Epidermal melanocyte (primary cell): ENCODE measurements around the gene DENND2A.
"Not testable (repeated sequence)": the region's sequence is repeated elsewhere in the genome, so short reads cannot be mapped to it uniquely, and the experiment has no call there.

Experiments used
- DNase-seq: peaks from one replicate; pipeline ENCODE4 v3.0.0; 2011; ENCODE audit warnings: low spot score; ENCODE audit not compliant: insufficient read length

DENND2A gene, protein sequence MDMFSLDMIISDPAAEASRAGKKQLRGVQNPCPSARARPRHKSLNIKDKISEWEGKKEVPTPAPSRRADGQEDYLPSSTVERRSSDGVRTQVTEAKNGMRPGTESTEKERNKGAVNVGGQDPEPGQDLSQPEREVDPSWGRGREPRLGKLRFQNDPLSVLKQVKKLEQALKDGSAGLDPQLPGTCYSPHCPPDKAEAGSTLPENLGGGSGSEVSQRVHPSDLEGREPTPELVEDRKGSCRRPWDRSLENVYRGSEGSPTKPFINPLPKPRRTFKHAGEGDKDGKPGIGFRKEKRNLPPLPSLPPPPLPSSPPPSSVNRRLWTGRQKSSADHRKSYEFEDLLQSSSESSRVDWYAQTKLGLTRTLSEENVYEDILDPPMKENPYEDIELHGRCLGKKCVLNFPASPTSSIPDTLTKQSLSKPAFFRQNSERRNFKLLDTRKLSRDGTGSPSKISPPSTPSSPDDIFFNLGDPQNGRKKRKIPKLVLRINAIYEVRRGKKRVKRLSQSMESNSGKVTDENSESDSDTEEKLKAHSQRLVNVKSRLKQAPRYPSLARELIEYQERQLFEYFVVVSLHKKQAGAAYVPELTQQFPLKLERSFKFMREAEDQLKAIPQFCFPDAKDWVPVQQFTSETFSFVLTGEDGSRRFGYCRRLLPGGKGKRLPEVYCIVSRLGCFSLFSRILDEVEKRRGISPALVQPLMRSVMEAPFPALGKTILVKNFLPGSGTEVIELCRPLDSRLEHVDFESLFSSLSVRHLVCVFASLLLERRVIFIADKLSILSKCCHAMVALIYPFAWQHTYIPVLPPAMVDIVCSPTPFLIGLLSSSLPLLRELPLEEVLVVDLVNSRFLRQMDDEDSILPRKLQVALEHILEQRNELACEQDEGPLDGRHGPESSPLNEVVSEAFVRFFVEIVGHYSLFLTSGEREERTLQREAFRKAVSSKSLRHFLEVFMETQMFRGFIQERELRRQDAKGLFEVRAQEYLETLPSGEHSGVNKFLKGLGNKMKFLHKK

DNA sequence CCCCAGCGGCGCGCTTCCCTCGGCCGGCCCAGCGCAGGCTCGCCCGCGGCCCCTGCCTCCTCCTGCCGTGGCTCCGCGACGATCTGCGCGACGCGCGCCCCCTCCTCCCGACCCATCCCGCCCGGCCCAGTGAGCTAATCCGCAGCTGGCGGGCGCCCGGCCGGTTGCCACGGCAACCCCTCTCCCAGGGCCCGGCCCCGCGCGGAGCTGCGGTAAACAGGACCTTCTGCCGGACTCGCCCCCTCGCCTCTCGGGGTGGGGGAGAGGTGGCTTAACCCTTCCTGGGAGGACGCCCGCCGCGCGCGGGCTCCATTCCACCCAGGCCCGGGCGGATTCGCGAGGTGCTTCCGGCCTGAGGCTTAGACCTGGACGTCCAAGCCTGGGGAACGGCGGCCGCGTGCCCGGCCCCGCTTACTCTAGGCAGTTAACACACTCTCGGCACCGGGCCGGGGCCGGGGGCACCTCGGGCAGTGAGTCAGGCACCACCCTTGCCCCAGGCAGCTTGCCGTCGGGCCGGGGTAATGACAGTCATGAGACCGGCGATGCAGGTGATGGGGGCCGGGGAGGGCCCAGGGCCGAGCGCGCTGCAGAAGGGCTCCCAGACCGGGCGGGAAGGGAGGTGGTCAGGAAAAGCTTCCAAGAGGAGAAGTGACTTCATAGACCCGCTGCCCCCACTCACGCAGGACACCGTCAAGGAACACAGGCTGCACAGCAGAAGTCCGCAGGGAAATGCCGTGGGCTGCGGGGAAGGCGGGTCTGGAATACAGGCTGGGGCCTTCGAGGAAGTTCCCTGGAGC lies at the start of gene DENND2A:
TSS of gene DENND2A (minus strand) at position 87 of the 797 bp plus-strand sequence. CDS start 38,416 bp downstream, outside the sequence.
- DNase-seq = peak; percentile 59

DNA sequence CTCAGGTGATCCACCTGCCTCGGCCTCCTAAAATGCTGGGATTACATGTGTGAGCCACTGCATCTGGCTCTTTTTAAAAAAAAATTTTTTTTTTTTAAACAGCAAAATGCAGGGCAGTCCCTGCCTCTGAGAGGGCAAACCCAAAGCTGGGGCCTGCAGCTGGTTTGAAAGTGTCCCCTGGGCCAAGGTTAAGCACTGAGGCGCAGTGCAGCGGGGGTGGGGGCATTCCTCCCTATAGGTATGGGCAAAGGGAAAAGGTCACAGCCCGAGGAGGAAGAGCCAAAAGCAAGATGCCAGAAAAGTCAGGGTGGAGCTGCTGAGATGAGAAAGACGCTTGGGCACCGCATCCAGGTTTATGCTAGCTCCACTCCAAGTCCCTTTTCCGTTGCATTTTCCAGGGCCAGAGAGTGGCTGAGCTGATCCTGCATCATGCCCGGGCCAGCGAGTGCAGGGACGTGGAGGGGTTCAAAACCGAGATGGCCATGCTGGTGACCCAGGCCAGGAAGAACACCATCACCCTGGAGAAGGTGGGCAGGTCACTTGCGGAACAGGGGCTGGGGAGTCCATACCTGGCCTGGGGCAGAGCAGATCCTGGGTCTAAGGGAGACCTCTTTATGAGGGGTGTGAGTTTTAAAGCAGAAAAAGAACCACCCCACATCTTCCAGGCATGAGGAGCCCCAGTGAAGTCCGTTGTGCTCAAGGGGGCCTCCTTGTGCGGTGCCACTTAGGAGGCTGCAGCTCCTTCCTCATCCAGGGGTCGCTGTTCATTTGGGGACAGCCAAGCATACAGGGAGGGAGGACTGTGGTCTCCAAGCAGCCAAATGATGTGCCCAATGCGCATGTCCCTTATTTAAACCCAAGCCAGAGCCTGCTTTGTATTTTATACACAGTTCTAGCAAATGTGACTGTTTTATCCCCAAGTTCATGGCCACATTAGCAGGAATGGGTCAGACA lies 48.9 kb upstream of the DENND2A start:
- no peak for DNase-seq

DNA sequence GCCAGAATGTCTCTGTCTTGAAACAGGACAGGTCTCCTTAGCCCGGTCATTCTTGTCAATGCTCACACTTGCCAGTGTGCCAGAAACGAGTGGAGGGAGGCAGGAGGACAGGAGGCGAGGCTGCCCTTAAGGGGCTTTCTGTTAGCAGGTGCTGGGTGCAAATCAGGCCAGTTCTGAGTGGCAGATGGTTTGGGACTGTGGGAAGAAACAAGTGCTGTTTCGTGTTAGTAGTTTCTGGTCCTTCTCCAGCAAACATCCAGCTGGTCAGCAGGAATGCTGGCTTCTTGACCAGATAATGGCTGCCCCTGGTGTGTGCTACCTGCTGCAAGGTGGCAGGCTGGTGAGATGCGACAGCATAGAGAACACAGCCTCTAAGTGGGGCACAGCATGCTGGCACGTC lies 47.7 kb upstream of the DENND2A start:
- no peak for DNase-seq

DNA sequence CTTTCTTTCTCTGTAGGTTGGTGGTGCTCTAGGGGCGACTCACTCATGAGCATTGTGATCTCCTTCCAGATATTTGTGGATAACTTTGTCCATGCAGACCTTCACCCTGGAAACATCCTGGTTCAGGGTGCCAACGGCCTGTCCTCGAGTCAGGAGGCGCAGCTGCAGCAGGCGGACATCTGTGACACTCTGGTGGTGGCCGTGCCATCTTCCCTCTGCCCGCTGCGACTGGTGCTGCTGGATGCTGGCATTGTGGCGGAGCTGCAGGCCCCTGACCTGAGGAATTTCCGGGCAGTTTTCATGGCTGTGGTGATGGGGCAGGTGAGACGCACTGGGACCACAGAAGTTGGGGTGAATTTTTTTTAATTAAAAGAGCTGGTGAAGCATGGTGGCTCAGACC lies 46.3 kb upstream of the DENND2A start:
- no peak for DNase-seq

DNA sequence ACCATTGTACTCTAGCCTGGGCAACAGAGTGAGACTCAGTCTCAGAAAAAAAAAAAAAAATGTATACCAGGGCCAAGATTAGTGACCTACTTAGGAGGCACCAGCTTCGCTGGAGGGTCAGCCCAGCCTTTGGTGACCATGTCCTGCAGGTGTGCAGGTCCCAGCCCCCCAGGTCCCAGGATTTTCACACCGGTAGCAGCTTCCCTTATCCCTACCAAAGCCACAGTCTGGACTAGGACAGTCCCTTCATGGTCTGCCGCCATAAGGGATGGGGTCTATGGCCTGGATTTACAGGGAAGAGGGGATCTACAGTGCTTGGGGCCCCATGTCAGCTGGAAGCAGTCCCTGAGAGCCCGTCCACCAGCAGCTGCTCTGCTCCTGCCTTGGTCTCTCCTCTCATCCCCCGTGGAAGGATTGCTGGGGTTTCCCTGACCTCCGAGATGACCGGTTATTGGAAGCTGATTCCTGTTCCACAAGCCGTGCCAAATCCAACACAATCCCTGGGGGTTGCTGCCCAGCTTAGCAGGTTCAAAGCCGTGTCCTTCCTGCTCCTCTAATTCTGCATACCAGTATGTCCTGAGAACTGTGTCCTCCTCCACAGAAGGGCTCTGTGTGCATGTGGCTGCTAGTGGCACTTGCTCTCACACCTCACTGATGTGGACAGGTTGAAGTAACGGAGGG lies 44.9 kb upstream of the DENND2A start:
- no peak for DNase-seq

DNA sequence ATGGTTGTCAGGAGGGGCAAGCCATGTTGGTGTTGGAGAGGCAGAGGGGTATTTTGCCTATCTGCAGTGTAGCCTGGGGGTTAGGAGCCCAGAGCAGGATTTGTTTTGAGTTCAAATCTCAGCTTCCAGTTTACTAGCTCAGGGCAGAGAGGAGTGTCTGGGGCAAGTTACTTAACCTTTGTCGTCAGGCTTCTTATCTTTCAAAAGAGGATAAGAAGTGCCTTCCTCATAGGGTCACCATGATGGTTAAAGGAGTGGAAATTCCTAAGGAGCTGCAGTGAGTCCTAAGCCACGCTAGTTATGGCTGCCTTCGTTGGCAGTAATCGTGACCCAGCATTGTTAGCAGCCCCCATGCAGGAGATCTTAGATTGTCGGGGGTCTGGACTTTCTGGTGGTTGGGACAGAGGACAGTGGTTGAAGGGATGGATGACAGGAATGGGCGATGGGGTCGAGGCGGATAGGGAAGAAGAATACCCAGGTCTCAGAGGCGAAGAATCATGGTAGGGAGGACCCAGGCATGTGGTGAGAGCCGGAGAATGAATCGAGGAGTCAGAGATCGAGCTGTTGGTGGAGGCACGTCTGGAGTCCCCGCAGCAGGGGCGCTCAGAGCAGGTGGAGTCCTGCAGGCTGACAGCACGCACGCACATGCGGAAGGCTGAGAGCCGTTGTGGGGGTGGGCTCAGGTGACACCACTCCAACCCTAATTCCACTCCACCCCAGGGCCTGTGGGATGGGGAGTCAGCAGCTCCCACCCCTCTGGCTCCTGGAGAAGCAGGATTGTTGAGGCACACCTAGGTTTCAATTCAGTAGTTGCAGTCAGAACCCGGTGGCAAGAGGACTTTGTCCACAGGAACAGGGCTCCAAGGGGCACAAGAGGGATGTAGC lies 43.7 kb upstream of the DENND2A start:
- DNase-seq = no peak

DNA sequence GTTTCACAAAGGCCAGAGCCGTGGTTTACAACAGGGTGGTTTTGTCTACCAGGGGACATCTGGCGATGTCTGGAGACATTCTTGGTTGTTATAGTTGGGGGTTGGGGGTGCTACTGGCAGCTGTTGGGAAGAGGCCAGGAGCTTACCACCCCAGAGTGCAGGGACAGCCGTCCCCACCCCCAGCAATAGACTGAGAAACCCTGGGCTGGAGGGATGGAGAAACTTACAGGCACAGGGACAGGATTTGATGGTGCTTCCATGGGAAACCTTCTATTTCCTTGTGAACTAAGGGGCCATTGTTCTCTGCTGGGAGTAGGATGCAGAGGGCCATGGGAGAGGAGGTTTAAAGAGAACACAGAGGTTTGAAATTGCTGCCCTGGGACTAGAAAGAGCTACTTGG lies 43.0 kb upstream of the DENND2A start:
- DNase-seq = peak; percentile 70

DNA sequence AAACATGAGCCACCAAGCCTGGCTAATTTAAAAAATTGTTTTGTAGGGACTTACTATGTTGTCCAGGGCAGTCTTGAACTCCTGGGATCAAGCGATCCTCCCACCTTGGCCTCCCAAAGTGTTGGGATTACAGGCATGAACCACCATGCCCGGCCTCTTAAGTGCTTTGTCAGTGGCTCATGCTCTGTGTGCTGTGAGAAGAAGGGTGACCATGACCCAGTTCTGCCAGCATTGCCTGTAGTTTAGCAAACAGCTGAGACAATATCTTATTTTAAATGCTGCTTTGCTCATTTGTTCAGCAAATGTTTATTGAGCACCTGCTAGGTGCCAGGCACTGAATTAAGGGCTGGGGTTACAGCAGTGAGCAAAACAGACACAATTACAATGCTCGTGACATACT lies 41.2 kb upstream of the DENND2A start:
- DNase-seq = no peak

DNA sequence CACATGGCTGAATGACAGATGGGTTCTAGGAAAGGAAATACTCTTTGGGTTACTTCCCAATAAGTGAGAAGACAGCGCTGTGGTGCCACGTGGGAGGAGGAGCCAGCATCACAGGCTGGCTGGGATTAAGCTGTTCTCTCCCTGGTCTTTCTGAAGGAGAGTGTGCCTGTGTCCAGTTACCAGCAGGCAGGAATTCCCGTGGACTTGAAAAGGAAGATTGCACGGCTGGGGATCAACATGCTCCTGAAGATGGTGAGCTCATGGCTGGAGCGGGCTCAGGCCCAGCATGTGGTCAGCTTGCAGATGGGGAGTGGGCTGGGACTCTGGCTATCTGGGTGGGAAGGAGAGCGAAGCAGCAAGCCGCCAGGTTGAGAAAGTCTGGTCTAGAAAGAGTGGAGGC lies 40.3 kb upstream of the DENND2A start:
- DNase-seq = no peak

DNA sequence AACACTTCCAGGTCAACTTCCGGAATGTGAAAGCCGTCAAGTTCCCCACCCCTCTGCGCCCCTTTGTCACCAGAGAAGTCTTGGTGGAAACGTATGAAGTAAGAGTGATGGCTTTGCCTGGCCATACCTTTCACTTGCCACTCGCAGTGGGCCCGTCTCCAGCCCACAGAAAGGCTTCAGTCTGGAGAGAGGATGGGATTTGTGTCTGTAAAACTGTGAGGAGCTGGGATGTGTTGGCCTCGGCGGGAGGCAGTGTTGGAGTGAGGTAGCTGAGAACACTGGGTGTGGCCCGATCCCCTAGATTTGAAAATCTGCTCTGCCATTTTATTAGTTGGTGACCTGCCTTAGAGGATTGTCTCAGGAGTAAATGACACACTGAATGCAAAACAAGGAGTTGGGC lies 38.6 kb upstream of the DENND2A start:
- no peak for DNase-seq

DNA sequence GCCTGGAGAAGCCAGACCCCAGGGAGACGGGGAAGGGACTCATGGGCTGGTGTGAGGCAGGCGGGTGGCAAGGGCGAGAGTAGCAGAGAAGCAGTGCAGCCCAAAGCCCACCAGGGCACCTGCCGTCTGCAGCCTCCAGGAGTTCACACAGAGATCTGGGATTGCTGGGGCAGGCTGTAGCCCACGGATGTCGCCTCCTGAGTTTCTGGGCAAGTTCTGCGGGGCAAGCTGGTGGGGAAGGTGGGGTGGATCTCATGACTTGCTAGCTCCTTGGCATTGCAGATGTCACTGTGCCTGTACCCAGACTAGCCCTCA lies 38.2 kb upstream of the DENND2A start:
- DNase-seq = no peak

DNA sequence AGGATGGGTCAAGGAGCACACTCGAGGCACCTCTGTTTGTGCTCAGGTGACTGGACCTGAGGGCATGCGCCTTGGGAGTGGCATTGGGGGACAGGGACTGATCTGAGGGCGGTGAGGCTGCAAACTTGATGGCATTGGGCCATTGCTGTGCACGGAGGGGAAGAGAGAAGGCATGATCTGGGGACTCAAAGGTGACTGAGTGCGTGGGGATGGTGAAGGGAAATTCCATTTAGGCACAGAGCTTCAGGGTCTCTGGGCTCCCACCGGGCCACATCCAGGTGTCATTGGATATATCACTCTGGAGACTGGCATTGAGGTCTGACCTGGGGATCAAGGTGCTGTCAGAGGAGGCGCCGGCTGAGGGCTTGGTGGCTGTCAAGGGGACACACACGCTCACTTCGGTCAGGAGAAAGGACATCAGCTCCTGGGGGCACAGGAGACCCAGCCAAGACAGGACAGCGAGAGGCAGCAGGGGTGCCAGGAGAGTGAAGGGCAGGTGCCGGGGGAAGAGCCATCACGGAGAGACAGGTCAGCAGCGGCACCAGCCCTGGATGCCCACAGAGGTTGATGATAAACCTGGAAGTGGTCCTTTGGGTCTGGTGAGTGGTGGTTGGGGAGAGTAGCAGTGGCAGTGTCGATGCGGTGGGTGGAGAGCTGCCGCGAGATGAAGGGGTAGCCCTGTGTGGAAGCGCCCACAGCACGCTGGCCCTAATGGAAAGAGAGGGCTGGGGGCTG lies 37.6 kb upstream of the DENND2A start:
- DNase-seq = no peak

DNA sequence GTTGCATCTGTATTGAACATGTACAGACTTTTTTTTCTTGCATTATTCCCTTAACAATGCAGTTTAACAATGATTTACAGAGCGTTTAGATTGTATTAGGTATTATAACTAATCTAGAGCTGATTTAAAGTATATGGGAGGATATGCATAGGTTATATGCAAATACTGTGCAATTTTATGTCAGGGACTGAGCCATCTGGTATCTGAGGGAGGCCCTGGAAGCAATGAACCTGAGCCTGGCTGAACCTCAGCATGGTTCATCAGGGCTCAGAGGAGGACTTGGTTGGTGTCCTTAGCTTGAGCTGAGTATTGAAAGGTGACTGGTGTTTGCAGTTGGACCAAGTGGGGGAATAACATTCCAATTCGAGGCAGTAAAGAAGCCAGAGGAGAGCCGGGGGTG lies 36.9 kb upstream of the DENND2A start:
- no peak for DNase-seq

DNA sequence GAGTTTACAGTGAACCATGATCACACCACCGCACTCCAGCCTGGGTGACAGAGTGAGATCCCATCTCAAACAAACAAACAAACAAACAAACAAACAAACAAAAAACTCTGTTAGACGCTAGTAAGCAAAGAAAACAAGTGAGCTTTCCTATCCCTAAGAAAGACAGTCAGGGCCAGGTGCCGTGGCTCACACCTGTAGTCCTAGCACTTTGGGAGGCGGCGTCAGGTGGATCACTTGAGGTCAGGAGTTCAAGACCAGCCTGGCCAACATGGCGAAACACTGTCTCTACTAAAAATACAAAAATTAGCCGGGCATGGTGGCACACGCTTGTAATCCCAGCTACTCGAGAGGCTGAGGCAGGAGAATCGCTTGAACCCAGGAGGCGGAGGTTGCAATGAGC lies 36.3 kb upstream of the DENND2A start:
- DNase-seq = not testable (repeated sequence)

DNA sequence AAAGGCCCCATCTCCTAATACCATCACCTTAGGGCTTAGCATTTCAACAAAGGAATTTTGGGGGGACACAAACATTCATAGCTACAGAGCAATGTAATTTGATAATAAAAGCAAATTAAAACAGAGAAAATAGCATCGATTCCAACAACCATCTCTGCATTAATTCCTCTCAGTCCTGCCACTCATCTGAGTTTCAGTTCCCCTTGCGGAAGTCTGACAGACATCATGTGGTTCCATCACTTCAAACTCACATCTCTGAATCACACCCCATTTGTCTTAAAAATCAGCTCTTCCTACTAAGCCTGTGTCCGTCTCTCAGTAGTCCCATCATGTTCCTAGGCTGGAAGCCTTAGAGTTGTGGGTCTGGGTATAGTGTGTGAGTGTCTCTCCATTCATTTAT lies 35.7 kb upstream of the DENND2A start:
- no peak for DNase-seq

DNA sequence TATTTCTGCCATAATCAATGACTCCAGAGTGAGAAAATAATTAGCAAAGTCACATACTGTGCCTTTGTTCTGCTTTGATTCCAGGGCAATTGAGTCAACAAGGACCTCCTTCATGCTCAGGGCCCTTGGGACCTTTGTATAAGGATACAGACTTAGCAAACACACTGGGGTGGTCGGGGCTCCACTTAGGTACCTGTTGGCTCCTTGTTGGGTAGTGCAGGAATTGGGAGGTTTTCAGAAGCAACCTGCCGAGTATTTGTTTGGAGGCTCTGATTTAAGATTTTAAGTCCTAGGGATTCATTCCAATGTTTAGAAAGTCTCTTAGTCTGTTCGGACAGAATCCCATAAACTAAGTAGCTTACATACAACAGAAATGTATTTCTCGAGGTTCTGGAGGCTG lies 35.1 kb upstream of the DENND2A start:
- no peak for DNase-seq

DNA sequence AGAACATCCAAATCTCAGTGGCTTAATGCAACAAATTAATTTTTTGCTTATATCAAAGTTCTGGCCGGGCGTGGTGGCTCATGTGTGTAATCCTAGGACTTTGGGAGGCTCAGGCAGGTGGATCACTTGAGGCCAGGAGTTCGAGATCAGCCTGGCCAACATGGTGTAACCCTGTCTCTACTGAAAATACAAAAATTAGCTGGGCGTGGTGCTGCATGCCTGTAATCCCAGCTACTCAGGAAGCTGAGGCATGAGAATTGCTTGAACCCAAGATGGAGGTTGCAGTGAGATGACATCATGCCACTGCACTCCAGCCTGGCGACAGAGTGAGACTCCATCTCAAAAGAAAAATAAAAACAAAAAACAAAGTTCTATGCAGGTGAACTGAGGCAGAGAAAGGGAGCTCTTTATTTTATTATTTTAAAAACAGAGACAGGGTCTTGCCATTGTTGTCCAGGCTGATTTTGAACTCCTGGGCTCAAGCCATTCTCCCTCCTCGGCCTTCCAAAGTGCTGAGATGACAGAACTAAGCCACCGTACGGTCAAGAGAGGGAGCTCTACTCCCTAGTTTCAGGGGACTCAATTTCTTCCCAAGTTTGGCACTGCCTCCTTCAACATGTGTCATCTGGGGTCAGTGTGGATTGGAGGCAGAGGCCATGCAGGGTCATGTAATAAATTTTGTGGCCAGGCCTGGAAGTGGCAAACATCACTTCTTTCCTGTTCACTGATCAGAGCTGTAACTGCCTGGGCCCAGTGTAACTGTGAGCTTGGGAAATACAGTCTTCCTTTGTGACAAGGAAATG lies 34.5 kb upstream of the DENND2A start:
- peak; percentile 84 for DNase-seq
